H1 (cell line): Measurements from ENCODE around the gene TOGARAM1. TPM values are rescaled to one million over a fixed set of nuclear protein-coding genes. Genes with fewer than 3 reads are reported as not detected.

Experiments used
- CTCF ChIA-PET: fragments of 300-600 bp; sonication (Branson Sonifier 250); formaldehyde crosslinking; loops from one replicate; lab custom pipeline; 2021; ENCODE audit not compliant: partially characterized antibody; lab: Charles Lee
- POLR2A ChIA-PET: fragments of 300-600 bp; sonication (Branson Sonifier 250); formaldehyde crosslinking; loops from one replicate; lab custom pipeline; 2021; ENCODE audit warnings: inconsistent platforms; ENCODE audit not compliant: partially characterized antibody; lab: Charles Lee
- DNase-seq, 2 experiments: peaks; one replicate each; pipeline versions ENCODE4 v3.0.0 to v3.0.0-alpha.2; 2010 to 2022; ENCODE audit warnings: low spot score in 2 of 2, low read depth in 1 of 2, mixed read lengths in 1 of 2
- FAIRE-seq: peaks from 2 replicates; lab custom pipeline; 2011; peaks lifted over from hg19 to GRCh38; lab: Jason Lieb, UNC
- H2AFZ ChIP-seq: 2 replicates; pipeline ENCODE4 v1.8.1; 2012; ENCODE audit warnings: low read length, inconsistent platforms
- H2AK5ac ChIP-seq: 2 replicates; pipeline ENCODE4 v1.6.1; 2013; ENCODE audit warnings: low read depth, low read length
- H2BK120ac ChIP-seq: replicated peaks from 2 replicates; pipeline ENCODE3; 2013; ENCODE audit warnings: low read depth, low read length, inconsistent platforms
- H2BK12ac ChIP-seq: 2 replicates; pipeline ENCODE4 v1.6.1; 2013; ENCODE audit warnings: low read depth, low read length
- H2BK15ac ChIP-seq: 2 replicates; pipeline ENCODE4 v1.6.1; 2013; ENCODE audit warnings: low read length
- H2BK20ac ChIP-seq: 2 replicates; pipeline ENCODE4 v1.6.1; 2013; ENCODE audit warnings: low read length
- H2BK5ac ChIP-seq: 2 replicates; pipeline ENCODE4 v1.6.1; 2013; ENCODE audit warnings: low read depth, low read length
- H3K14ac ChIP-seq: 2 replicates; pipeline ENCODE4 v1.6.1; 2013; ENCODE audit warnings: inconsistent platforms; ENCODE audit not compliant: insufficient read length
- H3K18ac ChIP-seq: 2 replicates; pipeline ENCODE4 v1.6.1; 2013; ENCODE audit warnings: low read length; ENCODE audit errors: extremely low read depth
- H3K23ac ChIP-seq: 2 replicates; pipeline ENCODE4 v1.6.1; 2013; ENCODE audit warnings: inconsistent platforms; ENCODE audit not compliant: insufficient read length
- H3K23me2 ChIP-seq: 2 replicates; pipeline ENCODE4 v1.6.1; 2013; ENCODE audit warnings: low read depth, low read length
- H3K27ac ChIP-seq: 2 replicates; pipeline ENCODE4 v1.6.1; 2011; ENCODE audit warnings: low read depth, low read length, inconsistent platforms
- H3K27me3 ChIP-seq, 4 experiments: replicated peaks in 1 of 4; 1 replicate in 1 of 4; 2 replicates in 3 of 4; pipeline versions ENCODE4 v1.6.1 to v1.8.1; 2011 to 2013; ENCODE audit warnings: low read length in 3 of 4, mild to moderate bottlenecking in 3 of 4, inconsistent platforms in 2 of 4, mixed read lengths in 2 of 4, moderate library complexity in 1 of 4; ENCODE audit not compliant: control insufficient read depth in 3 of 4, insufficient read depth in 3 of 4; ENCODE audit errors: extremely low read depth in 1 of 4
- H3K36me3 ChIP-seq, 4 experiments: 2 replicates each; pipeline versions ENCODE4 v1.6.1 to v1.8.1; 2011 to 2013; ENCODE audit warnings: mild to moderate bottlenecking in 4 of 4, low read length in 3 of 4, moderate library complexity in 2 of 4, control low read depth in 1 of 4, inconsistent platforms in 1 of 4; ENCODE audit not compliant: insufficient read depth in 4 of 4, control insufficient read depth in 2 of 4
- H3K4ac ChIP-seq: replicated peaks from 2 replicates; pipeline ENCODE3; 2013; ENCODE audit warnings: low read length, low read depth, mixed read lengths, inconsistent platforms; ENCODE audit not compliant: insufficient read length
- H3K4me1 ChIP-seq, 4 experiments: replicated peaks in 1 of 4; 1 replicate in 1 of 4; 2 replicates in 3 of 4; pipeline versions ENCODE4 v1.6.1 to v1.8.1; 2011 to 2013; ENCODE audit warnings: low read length in 3 of 4, inconsistent platforms in 2 of 4, mixed read lengths in 1 of 4; ENCODE audit not compliant: insufficient read depth in 4 of 4, control insufficient read depth in 3 of 4
- H3K4me2 ChIP-seq, 2 experiments: 2 replicates each; pipeline versions ENCODE4 v1.6.1 to v1.8.1; 2011 to 2013; ENCODE audit warnings: low read depth in 2 of 2, low read length in 2 of 2, control low read depth in 1 of 2, inconsistent platforms in 1 of 2, mild to moderate bottlenecking in 1 of 2; ENCODE audit not compliant: insufficient read depth in 1 of 2
- H3K4me3 ChIP-seq, 4 experiments: fragments of 200-600, 300-600 bp in 1 of 4; sonication (generic), shearing (Covaris generic), sonication (Bioruptor Twin) in 1 of 4; 2 replicates each; pipeline versions ENCODE4 v1.5.1 to v1.8.1; 2011 to 2016; ENCODE audit warnings: low read length in 4 of 4, low read depth in 3 of 4, control low read depth in 2 of 4, inconsistent platforms in 2 of 4, mild to moderate bottlenecking in 2 of 4, mixed read lengths in 1 of 4, moderate library complexity in 1 of 4; ENCODE audit not compliant: insufficient read depth in 2 of 4; ENCODE audit errors: extremely low read depth in 1 of 4
- H3K56ac ChIP-seq: replicated peaks from 2 replicates; pipeline ENCODE3; 2013; ENCODE audit warnings: low read depth, mild to moderate bottlenecking, mixed read lengths, low read length, inconsistent platforms; ENCODE audit not compliant: insufficient read length
- H3K79me1 ChIP-seq: 2 replicates; pipeline ENCODE4 v1.6.1; 2013; ENCODE audit warnings: low read depth, low read length, control low read depth
- H3K79me2 ChIP-seq, 2 experiments: 2 replicates each; pipeline versions ENCODE4 v1.6.1 to v1.8.1; 2012 to 2013; ENCODE audit warnings: low read length in 2 of 2, mild to moderate bottlenecking in 2 of 2, inconsistent platforms in 1 of 2; ENCODE audit not compliant: insufficient read depth in 2 of 2, control insufficient read depth in 1 of 2
- H3K9ac ChIP-seq, 4 experiments: replicated peaks in 1 of 4; 1 replicate in 1 of 4; 2 replicates in 3 of 4; pipeline versions ENCODE4 v1.6.1 to v1.8.1; 2011 to 2013; ENCODE audit warnings: low read depth in 3 of 4, low read length in 3 of 4, control low read depth in 2 of 4, mild to moderate bottlenecking in 2 of 4, moderate library complexity in 2 of 4, inconsistent platforms in 1 of 4; ENCODE audit errors: extremely low read depth in 1 of 4
- H3K9me3 ChIP-seq, 2 experiments: 2 replicates each; pipeline versions ENCODE4 v1.6.1 to v1.8.1; 2012 to 2013; ENCODE audit warnings: mild to moderate bottlenecking in 2 of 2, moderate library complexity in 2 of 2, control low read depth in 1 of 2, inconsistent platforms in 1 of 2, low read depth in 1 of 2, low read length in 1 of 2, mixed read lengths in 1 of 2; ENCODE audit not compliant: insufficient read depth in 2 of 2
- H4K20me1 ChIP-seq, 2 experiments: replicated peaks in 1 of 2; 2 replicates each; pipeline versions ENCODE3 to v1.8.1; 2011 to 2013; ENCODE audit warnings: inconsistent platforms in 2 of 2, low read length in 2 of 2, mild to moderate bottlenecking in 1 of 2; ENCODE audit not compliant: insufficient read depth in 2 of 2, control insufficient read depth in 1 of 2
- H4K5ac ChIP-seq: 2 replicates; pipeline ENCODE4 v1.6.1; 2013; ENCODE audit warnings: low read length, low read depth, mixed read lengths, inconsistent platforms; ENCODE audit not compliant: insufficient read length
- H4K8ac ChIP-seq: 2 replicates; pipeline ENCODE4 v1.8.0; 2013; ENCODE audit warnings: mild to moderate bottlenecking, moderate library complexity, low read length, inconsistent platforms; ENCODE audit not compliant: insufficient read depth; ENCODE audit errors: extremely low read depth
- H4K91ac ChIP-seq: replicated peaks from 2 replicates; pipeline ENCODE3; 2013; ENCODE audit warnings: low read length, mixed read lengths, inconsistent platforms; ENCODE audit not compliant: insufficient read length
- CEBPB ChIP-seq: IDR thresholded peaks from 2 replicates; pipeline ENCODE4 v1.6.1; 2012; ENCODE audit warnings: low read depth, low read length
- RAD21 ChIP-seq, 2 experiments: IDR thresholded peaks in 1 of 2; conservative IDR thresholded peaks in 1 of 2; 2 replicates each; pipeline ENCODE4 v1.6.1; 2011; ENCODE audit warnings: low read depth in 2 of 2, low read length in 2 of 2, improper control_type of control experiment in 1 of 2, inconsistent platforms in 1 of 2, mild to moderate bottlenecking in 1 of 2, moderate library complexity in 1 of 2
- SIN3A ChIP-seq, 2 experiments: IDR thresholded peaks in 1 of 2; conservative IDR thresholded peaks in 1 of 2; 2 replicates each; pipeline ENCODE4 v1.6.1; 2011 to 2012; ENCODE audit warnings: low read length in 2 of 2, improper control_type of control experiment in 1 of 2, low read depth in 1 of 2, mild to moderate bottlenecking in 1 of 2
- SIRT6 ChIP-seq: IDR thresholded peaks from one replicate; pipeline ENCODE4 v1.7.1; 2012; ENCODE audit warnings: low read length, inconsistent platforms
- WGBS, 2 experiments: shearing (Covaris generic) in 1 of 2; methylation state at CpG; one replicate each; pipeline versions ENCODE4 v1.1.6 to v1.1.7; 2013 to 2015; ENCODE audit warnings: low lambda C conversion rate in 2 of 2, mixed read lengths in 2 of 2, inconsistent platforms in 1 of 2, low coverage in 1 of 2, missing lambda C conversion rate in 1 of 2; ENCODE audit not compliant: insufficient replicate concordance in 2 of 2, insufficient coverage in 1 of 2, insufficient read length in 1 of 2; ENCODE audit errors: extremely low coverage in 1 of 2, missing lambda C conversion rate in 1 of 2; 5-methylcytosine and 5-hydroxymethylcytosine counted together
- polyA plus RNA-seq, 7 experiments: library from polyadenylated mRNA; depleted of rRNA in 3 of 7; stranded (reverse) in 5 of 7; unstranded in 2 of 7; fragments of >200 nt in 5 of 7; fragments of 200-250 nt in 2 of 7; gene quantifications; 1 replicate in 5 of 7; 2 replicates in 1 of 7; 4 replicates in 1 of 7; pipeline versions ENCODE4 v1.2.1 to v1.2.3, GENCODE V29; 2011 to 2013; ENCODE audit warnings: missing spikeins in 2 of 7, mixed read lengths in 2 of 7
- total RNA-seq: library from RNA; stranded (reverse); fragmentation: NEBNext Ultra II Directional; extraction: Animal tissue kit (Norgen Biotek cat#: 25700); gene quantifications from 2 replicates; pipeline ENCODE4 v1.2.1, GENCODE V29; 2021

Gene TOGARAM1
- total and polyA plus RNA-seq, 2 of the 8 experiments (the other 6 are each of a cell fraction or from before 2014, with no cell fraction given): 2.5 to 6.8 TPM

GRCh38 chr14:44942436-44942835, 19.6 kb upstream of the TOGARAM1 start:
- Histone ChIP-seq H3K14ac (no peak overlapping the region), H3K79me2 (no peaks in the 10 kb centered on the region; a peak in 1 of 4 replicates), H2BK120ac (no peak overlapping the region), H4K20me1 (no peaks in the 10 kb centered on the region), H2BK12ac (no peak overlapping the region), H4K91ac (no peak overlapping the region), H4K8ac (no peak overlapping the region), H3K4me1 (no peaks in the 10 kb centered on the region), H2BK5ac (no peak overlapping the region), H3K79me1 (no peaks in the 10 kb centered on the region), H3K4me3 (no peak overlapping the region), H3K18ac (no peak overlapping the region), H3K27ac (no peak overlapping the region), H2BK15ac (no peak overlapping the region), H4K5ac (no peak overlapping the region), H2BK20ac (no peak overlapping the region), H3K27me3 (no peaks in the 10 kb centered on the region), H3K36me3 (peaks cover 0 to 12% (median 5%) of the 10 kb centered on the region in 4 experiments; a peak in 5 of 8 replicates), H3K4ac (no peak overlapping the region), H3K9ac (no peak overlapping the region), H3K4me2 (no peak overlapping the region), H3K23me2 (no peaks in the 10 kb centered on the region; the same call in 1 of the 2 replicates), H2AFZ (no peak overlapping the region), H3K23ac (no peak overlapping the region), H3K9me3 (0 out of 4 replicates have a peak, but pooled peaks cover 0 to 4% of the 10 kb centered on the region in 2 experiments), H2AK5ac (no peak overlapping the region), H3K56ac (no peak overlapping the region)
- no peak for DNase-seq
- ChIA-PET POLR2A (no interaction called here), CTCF (no interaction called here)
- no peak for FAIRE-seq
- WGBS, 2 experiments: 79% methylated on average over 1 of the region's 1 CpG; no CpG with 5 or more reads in 1 of the 2 experiments
- TF ChIP-seq SIRT6 (no peak), CEBPB (no peak), RAD21 (IDR thresholded peaks at IDR 0.05 in 1 of 2, conservative IDR thresholded peaks at IDR 0.05 in 1 of 2; ENCODE audit: low read depth in 2 of 2, low read length in 2 of 2) (no peak), SIN3A (conservative IDR thresholded peaks at IDR 0.05 in 1 of 2, IDR thresholded peaks at IDR 0.05 in 1 of 2; ENCODE audit: low read depth in 1 of 2, low read length in 2 of 2) (no peak)
